Measurements from ENCODE around the gene USP40. TPM values are rescaled to one million over a fixed set of nuclear protein-coding genes. Genes with fewer than 3 reads are reported as not detected.

The USP40 gene
- total RNA-seq, 1 experiment from 2014 or later, result 10.3 TPM

GRCh38 chr2:233598952-233599351 lies 32.4 kb upstream of the USP40 start:
- Mint-ChIP-seq H3K27ac (no peak overlapping the region), H3K4me1 (no peaks in the 10 kb centered on the region), H3K27me3 (ENCODE audit: low read depth) (peaks cover 4% of the 10 kb centered on the region), H3K36me3 (peaks cover 7% of the 10 kb centered on the region), H3K9me3 (peaks cover 38% of the 10 kb centered on the region), H3K4me3 (no peak overlapping the region)
- no peak for DNase-seq (ENCODE audit: low spot score)
- ChIA-PET CTCF (no interaction called here), POLR2A (no interaction called here)
- TF ChIP-seq ZSCAN18 (CRISPR knock-in tag; IDR thresholded peaks at IDR 0.05), result no peak
- no peak for TF ChIP-seq ZNF425 (CRISPR knock-in tag; conservative IDR thresholded peaks at IDR 0.05)
- TF ChIP-seq MYBL2 (CRISPR knock-in tag; IDR thresholded peaks at IDR 0.05), result no peak
- no peak for TF ChIP-seq ZNF416 (CRISPR knock-in tag; IDR thresholded peaks at IDR 0.05)
- no peak for TF ChIP-seq AFF4 (CRISPR knock-in tag; IDR thresholded peaks at IDR 0.05; ENCODE audit: borderline replicate concordance)
- no peak for TF ChIP-seq SMAD3 (CRISPR knock-in tag; IDR thresholded peaks at IDR 0.05; ENCODE audit: borderline replicate concordance)
- no peak for TF ChIP-seq ERG (CRISPR knock-in tag; IDR thresholded peaks at IDR 0.05)
- TF ChIP-seq NFYB (CRISPR knock-in tag; conservative IDR thresholded peaks at IDR 0.05; ENCODE audit: low read depth), result no peak
- TF ChIP-seq FOXP1 (CRISPR knock-in tag; IDR thresholded peaks at IDR 0.05; ENCODE audit: borderline replicate concordance), result no peak
- no peak for TF ChIP-seq E2F5 (CRISPR knock-in tag; IDR thresholded peaks at IDR 0.05)
- TF ChIP-seq NFE2L1 (CRISPR knock-in tag; IDR thresholded peaks at IDR 0.05), result no peak
- no peak for TF ChIP-seq NR2C2 (CRISPR knock-in tag; IDR thresholded peaks at IDR 0.05)
- no peak for TF ChIP-seq GTF2I (CRISPR knock-in tag; conservative IDR thresholded peaks at IDR 0.05)
- no peak for TF ChIP-seq NR1H2 (CRISPR knock-in tag; IDR thresholded peaks at IDR 0.05)
- no peak for TF ChIP-seq TP53 (CRISPR knock-in tag; IDR thresholded peaks at IDR 0.05)
- TF ChIP-seq CREB1 (CRISPR knock-in tag; IDR thresholded peaks at IDR 0.05), result no peak
- TF ChIP-seq ZNF138 (CRISPR knock-in tag; conservative IDR thresholded peaks at IDR 0.05), result no peak
- no peak for TF ChIP-seq ZNF512 (CRISPR knock-in tag; IDR thresholded peaks at IDR 0.05; ENCODE audit: borderline replicate concordance)
- ATAC-seq, result no peak
